ENCODE data around the gene RRP36. TPM values are rescaled to one million over a fixed set of nuclear protein-coding genes. Genes with fewer than 3 reads are reported as not detected.

Gene RRP36
- total and polyA plus RNA-seq, 2 of the 8 experiments (the other 6 are each of a cell fraction or from before 2014, with no cell fraction given) = 33.9 to 92.3 TPM

DNA sequence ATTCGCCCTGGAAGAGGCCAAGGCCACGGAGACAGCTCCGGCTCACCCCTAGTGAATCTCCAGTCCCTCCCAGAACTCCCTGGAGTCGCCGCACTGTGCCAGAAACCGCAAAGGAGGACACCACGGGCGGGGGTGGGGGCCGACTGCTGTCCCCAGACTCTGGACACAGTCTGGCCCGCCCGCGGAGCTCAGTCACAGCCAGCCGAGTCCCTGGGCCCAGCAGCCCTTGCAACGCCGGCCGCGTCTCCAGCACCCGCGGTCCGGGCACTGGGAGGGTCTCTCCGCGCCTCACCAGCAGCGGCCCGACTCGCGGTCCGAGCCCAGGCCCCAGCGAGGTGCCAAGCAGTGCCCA is 43.0 kb upstream of the RRP36 start:
- Histone ChIP-seq H3K4me2 (ENCODE audit: insufficient read depth in 1 of 2, low read depth in 2 of 2, low read length in 2 of 2) (peak overlapping the region; percentile 91 to 97), H3K9me3 (ENCODE audit: insufficient read depth in 2 of 2, low read depth in 1 of 2, low read length in 1 of 2) (no peaks in the 10 kb centered on the region), H3K23ac (ENCODE audit: insufficient read length) (no peak overlapping the region), H2BK12ac (ENCODE audit: low read depth, low read length) (no peak overlapping the region), H2BK120ac (replicated peaks; ENCODE audit: low read depth, low read length) (no peak overlapping the region), H2AK5ac (ENCODE audit: low read depth, low read length) (no peak overlapping the region), H3K27me3 (replicated peaks in 1 of 4; ENCODE audit: control insufficient read depth in 3 of 4, extremely low read depth in 1 of 4, insufficient read depth in 3 of 4, low read length in 3 of 4) (no peaks in the 10 kb centered on the region), H3K4me1 (replicated peaks in 1 of 4; ENCODE audit: control insufficient read depth in 3 of 4, insufficient read depth in 4 of 4, low read length in 3 of 4) (peaks cover 2 to 8% (median 6%) of the 10 kb centered on the region in 4 experiments; a peak in 3 of 7 replicates), H3K79me2 (ENCODE audit: control insufficient read depth in 1 of 2, insufficient read depth in 2 of 2, low read length in 2 of 2) (peaks cover 0 to 3% of the 10 kb centered on the region in 2 experiments; a peak in 1 of 4 replicates), H2BK20ac (ENCODE audit: low read length) (no peak overlapping the region), H4K8ac (ENCODE audit: extremely low read depth, insufficient read depth, low read length) (peak overlapping the region; percentile 65), H3K14ac (ENCODE audit: insufficient read length) (no peak overlapping the region), H3K4ac (replicated peaks; ENCODE audit: insufficient read length, low read depth, low read length) (no peak overlapping the region), H4K20me1 (replicated peaks in 1 of 2; ENCODE audit: control insufficient read depth in 1 of 2, insufficient read depth in 2 of 2, low read length in 2 of 2) (peaks cover 0 to 1% of the 10 kb centered on the region in 2 experiments), H4K5ac (ENCODE audit: insufficient read length, low read depth, low read length) (no peak overlapping the region), H3K9ac (replicated peaks in 1 of 4; ENCODE audit: extremely low read depth in 1 of 4, low read depth in 3 of 4, low read length in 3 of 4) (peak overlapping the region; percentile 34 to 89 (median 56); a peak in 5 of 7 replicates), H3K56ac (replicated peaks; ENCODE audit: insufficient read length, low read depth, low read length) (peak overlapping the region; percentile 46), H3K36me3 (ENCODE audit: control insufficient read depth in 2 of 4, insufficient read depth in 4 of 4, low read length in 3 of 4) (no peaks in the 10 kb centered on the region; a peak in 1 of 8 replicates), H2BK15ac (ENCODE audit: low read length) (no peak overlapping the region), H3K23me2 (ENCODE audit: low read depth, low read length) (peaks cover 7% of the 10 kb centered on the region; the same call in 1 of the 2 replicates), H2AFZ (ENCODE audit: low read length) (peak overlapping the region; percentile 4; the same call in 1 of the 2 replicates), H3K4me3 (ENCODE audit: extremely low read depth in 1 of 4, insufficient read depth in 2 of 4, low read depth in 3 of 4, low read length in 4 of 4) (peak overlapping the region; percentile 67 to 92 (median 70)), H2BK5ac (ENCODE audit: low read depth, low read length) (no peak overlapping the region), H3K79me1 (ENCODE audit: low read depth, low read length) (no peaks in the 10 kb centered on the region; the same call in none of the 2 replicates), H3K27ac (ENCODE audit: low read depth, low read length) (no peak overlapping the region), H4K91ac (replicated peaks; ENCODE audit: insufficient read length, low read length) (no peak overlapping the region), H3K18ac (ENCODE audit: extremely low read depth, low read length) (no peak overlapping the region)
- no peak for FAIRE-seq
- WGBS, 2 experiments (ENCODE audit: extremely low coverage in 1 of 2, insufficient coverage in 1 of 2, insufficient read length in 1 of 2, insufficient replicate concordance in 2 of 2, low coverage in 1 of 2, low lambda C conversion rate in 2 of 2, missing lambda C conversion rate in 1 of 2) = 5% methylated on average over 23 of the region's 28 CpGs; no CpG with 5 or more reads in 1 of the 2 experiments
- DNase-seq (ENCODE audit: low read depth in 1 of 2, low spot score in 2 of 2) = peak in 1 of 2 experiments; percentile 71
- ChIA-PET POLR2A (ENCODE audit: partially characterized antibody) (interaction anchor here (0.5 to 3.8 kb wide), 18 partner anchors 8 to 545 kb away, joined by 3 to 27 read pairs (median 6); partner anchors contain the start of genes CNPY3, CUL7, GNMT and KLC4), CTCF (ENCODE audit: partially characterized antibody) (interaction anchor here (0.6 to 4.4 kb wide), 8 partner anchors 14 to 656 kb away, joined by 3 to 33 read pairs (median 4); no protein-coding TSS in a partner anchor)
- TF ChIP-seq KDM1A (IDR thresholded peaks at IDR 0.05; ENCODE audit: borderline replicate concordance, low read length) (no peak), NRF1 (IDR thresholded peaks at IDR 0.05; ENCODE audit: low read depth, low read length) (no peak), CBX8 (IDR thresholded peaks at IDR 0.05; ENCODE audit: borderline replicate concordance, low read depth, low read length) (no peak), FOSL1 (IDR thresholded peaks at IDR 0.05; ENCODE audit: insufficient read depth, low read depth, low read length) (no peak), MAFK (IDR thresholded peaks at IDR 0.05; ENCODE audit: low read depth, low read length) (no peak), BCL11A (IDR thresholded peaks at IDR 0.05; ENCODE audit: low read depth in 2 of 2, low read length in 2 of 2) (no peak), CHD1 (IDR thresholded peaks at IDR 0.05; ENCODE audit: low read depth, low read length) (no peak), GTF2F1 (IDR thresholded peaks at IDR 0.05; ENCODE audit: borderline replicate concordance, low read depth, low read length) (no peak), TAF7 (optimal IDR thresholded peaks at IDR 0.05; ENCODE audit: borderline replicate concordance, low read depth, low read length) (no peak), TBP (IDR thresholded peaks at IDR 0.05; ENCODE audit: low read depth, low read length) (no peak), RFX5 (IDR thresholded peaks at IDR 0.05; ENCODE audit: borderline replicate concordance, low read depth, low read length) (no peak), RAD21 (IDR thresholded peaks at IDR 0.05 in 1 of 2, conservative IDR thresholded peaks at IDR 0.05 in 1 of 2; ENCODE audit: low read depth in 2 of 2, low read length in 2 of 2) (no peak)
- TF ChIP-seq, protein P1, sequence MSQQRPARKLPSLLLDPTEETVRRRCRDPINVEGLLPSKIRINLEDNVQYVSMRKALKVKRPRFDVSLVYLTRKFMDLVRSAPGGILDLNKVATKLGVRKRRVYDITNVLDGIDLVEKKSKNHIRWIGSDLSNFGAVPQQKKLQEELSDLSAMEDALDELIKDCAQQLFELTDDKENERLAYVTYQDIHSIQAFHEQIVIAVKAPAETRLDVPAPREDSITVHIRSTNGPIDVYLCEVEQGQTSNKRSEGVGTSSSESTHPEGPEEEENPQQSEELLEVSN (IDR thresholded peaks at IDR 0.05) = no peak
